ENCODE measurements around the gene MYH14. TPM values are rescaled to one million over a fixed set of nuclear protein-coding genes. Genes with fewer than 3 reads are reported as not detected.

Gene MYH14
- total and polyA plus RNA-seq, 2 of the 13 experiments (the other 11 are each of a cell fraction or from before 2014, with no cell fraction given) = 5.5 to 5.8 TPM

DNA sequence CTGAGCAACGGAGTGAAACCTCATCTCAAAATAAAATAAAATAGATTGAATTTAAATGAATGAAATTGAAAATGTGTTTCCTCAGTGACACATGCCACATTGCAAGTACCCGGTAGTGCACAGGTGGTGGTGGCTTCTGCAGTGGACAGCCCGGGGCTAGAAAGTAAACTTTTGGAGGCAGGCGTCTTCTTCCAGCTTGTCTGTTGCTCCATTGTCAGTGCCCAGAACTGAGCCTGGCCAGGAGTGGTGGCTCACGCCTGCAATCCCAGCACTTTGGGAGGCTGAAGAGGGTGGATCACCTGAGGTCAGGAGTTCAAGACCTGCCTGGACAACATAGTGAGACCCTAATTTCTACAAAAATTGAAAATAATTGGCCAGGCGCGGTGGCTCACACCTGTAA is 5.7 kb downstream of the MYH14 start:
- CTCF ChIA-PET (ENCODE audit: low intra/inter-chr PET ratio, low total read pairs) = no interaction called here
- peaks cover 22% of the 10 kb centered on the region for H3K4me1 ChIP-seq (ENCODE audit: insufficient read depth, low read length)

More for the DNA sequence above, 5.7 kb downstream of the MYH14 start:
- no TSS peak for BruUV-seq (replicated peaks)
- Histone ChIP-seq H3K79me2 (ENCODE audit: insufficient read depth, low read length) (no peaks in the 10 kb centered on the region), H3K9me3 (ENCODE audit: low read length) (no peaks in the 10 kb centered on the region), H2AFZ (ENCODE audit: low read length) (no peak overlapping the region), H3K4me2 (ENCODE audit: low read depth, low read length) (no peak overlapping the region), H3K27me3 (ENCODE audit: control insufficient read depth in 1 of 2, insufficient read depth in 2 of 2, low read length in 2 of 2) (no peaks in the 10 kb centered on the region; a peak in 1 of 5 replicates), H3K4me3 (replicated peaks in 1 of 3; ENCODE audit: insufficient read depth in 1 of 3, low read depth in 2 of 3, low read length in 3 of 3) (no peak overlapping the region), H3K27ac (ENCODE audit: extremely low read length, insufficient read depth, low read length) (no peak overlapping the region), H4K20me1 (ENCODE audit: insufficient read depth, low read length) (no peaks in the 10 kb centered on the region), H3K9ac (ENCODE audit: insufficient read depth, low read depth, low read length) (no peak overlapping the region), H3K36me3 (replicated peaks in 1 of 2; ENCODE audit: control insufficient read depth in 1 of 2, insufficient read depth in 2 of 2, low read length in 2 of 2) (no peaks in the 10 kb centered on the region; a peak in 2 of 5 replicates)
- TF ChIP-seq, protein P1, sequence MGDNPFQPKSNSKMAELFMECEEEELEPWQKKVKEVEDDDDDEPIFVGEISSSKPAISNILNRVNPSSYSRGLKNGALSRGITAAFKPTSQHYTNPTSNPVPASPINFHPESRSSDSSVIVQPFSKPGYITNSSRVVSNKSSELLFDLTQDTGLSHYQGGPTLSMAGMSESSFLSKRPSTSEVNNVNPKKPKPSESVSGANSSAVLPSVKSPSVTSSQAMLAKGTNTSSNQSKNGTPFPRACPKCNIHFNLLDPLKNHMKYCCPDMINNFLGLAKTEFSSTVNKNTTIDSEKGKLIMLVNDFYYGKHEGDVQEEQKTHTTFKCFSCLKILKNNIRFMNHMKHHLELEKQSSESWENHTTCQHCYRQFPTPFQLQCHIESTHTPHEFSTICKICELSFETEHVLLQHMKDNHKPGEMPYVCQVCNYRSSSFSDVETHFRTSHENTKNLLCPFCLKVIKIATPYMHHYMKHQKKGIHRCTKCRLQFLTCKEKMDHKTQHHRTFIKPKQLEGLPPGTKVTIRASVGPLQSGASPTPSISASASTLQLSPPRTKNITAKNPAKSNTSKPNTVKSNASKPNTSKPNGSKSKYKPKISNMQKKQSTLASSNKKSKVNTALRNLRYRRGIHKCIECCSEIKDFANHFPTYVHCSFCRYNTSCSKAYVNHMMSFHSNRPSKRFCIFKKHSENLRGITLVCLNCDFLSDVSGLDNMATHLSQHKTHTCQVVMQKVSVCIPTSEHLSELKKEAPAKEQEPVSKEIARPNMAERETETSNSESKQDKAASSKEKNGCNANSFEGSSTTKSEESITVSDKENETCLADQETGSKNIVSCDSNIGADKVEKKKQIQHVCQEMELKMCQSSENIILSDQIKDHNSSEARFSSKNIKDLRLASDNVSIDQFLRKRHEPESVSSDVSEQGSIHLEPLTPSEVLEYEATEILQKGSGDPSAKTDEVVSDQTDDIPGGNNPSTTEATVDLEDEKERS (CRISPR knock-in tag; IDR thresholded peaks at IDR 0.05) = no peak
- TF ChIP-seq, protein P2, sequence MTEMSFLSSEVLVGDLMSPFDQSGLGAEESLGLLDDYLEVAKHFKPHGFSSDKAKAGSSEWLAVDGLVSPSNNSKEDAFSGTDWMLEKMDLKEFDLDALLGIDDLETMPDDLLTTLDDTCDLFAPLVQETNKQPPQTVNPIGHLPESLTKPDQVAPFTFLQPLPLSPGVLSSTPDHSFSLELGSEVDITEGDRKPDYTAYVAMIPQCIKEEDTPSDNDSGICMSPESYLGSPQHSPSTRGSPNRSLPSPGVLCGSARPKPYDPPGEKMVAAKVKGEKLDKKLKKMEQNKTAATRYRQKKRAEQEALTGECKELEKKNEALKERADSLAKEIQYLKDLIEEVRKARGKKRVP (CRISPR knock-in tag; IDR thresholded peaks at IDR 0.05) = no peak
- TF ChIP-seq, protein P3, sequence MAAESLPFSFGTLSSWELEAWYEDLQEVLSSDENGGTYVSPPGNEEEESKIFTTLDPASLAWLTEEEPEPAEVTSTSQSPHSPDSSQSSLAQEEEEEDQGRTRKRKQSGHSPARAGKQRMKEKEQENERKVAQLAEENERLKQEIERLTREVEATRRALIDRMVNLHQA (CRISPR knock-in tag; IDR thresholded peaks at IDR 0.05) = no peak
- TF ChIP-seq, protein P4, sequence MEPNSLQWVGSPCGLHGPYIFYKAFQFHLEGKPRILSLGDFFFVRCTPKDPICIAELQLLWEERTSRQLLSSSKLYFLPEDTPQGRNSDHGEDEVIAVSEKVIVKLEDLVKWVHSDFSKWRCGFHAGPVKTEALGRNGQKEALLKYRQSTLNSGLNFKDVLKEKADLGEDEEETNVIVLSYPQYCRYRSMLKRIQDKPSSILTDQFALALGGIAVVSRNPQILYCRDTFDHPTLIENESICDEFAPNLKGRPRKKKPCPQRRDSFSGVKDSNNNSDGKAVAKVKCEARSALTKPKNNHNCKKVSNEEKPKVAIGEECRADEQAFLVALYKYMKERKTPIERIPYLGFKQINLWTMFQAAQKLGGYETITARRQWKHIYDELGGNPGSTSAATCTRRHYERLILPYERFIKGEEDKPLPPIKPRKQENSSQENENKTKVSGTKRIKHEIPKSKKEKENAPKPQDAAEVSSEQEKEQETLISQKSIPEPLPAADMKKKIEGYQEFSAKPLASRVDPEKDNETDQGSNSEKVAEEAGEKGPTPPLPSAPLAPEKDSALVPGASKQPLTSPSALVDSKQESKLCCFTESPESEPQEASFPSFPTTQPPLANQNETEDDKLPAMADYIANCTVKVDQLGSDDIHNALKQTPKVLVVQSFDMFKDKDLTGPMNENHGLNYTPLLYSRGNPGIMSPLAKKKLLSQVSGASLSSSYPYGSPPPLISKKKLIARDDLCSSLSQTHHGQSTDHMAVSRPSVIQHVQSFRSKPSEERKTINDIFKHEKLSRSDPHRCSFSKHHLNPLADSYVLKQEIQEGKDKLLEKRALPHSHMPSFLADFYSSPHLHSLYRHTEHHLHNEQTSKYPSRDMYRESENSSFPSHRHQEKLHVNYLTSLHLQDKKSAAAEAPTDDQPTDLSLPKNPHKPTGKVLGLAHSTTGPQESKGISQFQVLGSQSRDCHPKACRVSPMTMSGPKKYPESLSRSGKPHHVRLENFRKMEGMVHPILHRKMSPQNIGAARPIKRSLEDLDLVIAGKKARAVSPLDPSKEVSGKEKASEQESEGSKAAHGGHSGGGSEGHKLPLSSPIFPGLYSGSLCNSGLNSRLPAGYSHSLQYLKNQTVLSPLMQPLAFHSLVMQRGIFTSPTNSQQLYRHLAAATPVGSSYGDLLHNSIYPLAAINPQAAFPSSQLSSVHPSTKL (CRISPR knock-in tag; IDR thresholded peaks at IDR 0.05) = no peak
- DNase-seq (ENCODE audit: low spot score) = no peak
- POLR2A ChIA-PET = no interaction called here
- in situ Hi-C loops (cut with HindIII; ENCODE audit: extremely low pct_ligation_motif_present, low pct_unique_long_range_greater_than_20kb) = no loop called here
- FAIRE-seq = no peak
- 82% methylated on average over 7 of the region's 7 CpGs for WGBS (ENCODE audit: low lambda C conversion rate)
- no peak for ATAC-seq
- intact Hi-C loops (cut with micrococcal nuclease; ENCODE audit: unreplicated experiment) = no loop called here
